ENCODE data around the gene KCNK3.
"Not testable (repeated sequence)": the region's sequence is repeated elsewhere in the genome, so short reads cannot be mapped to it uniquely, and the experiment has no call there.

KCNK3 gene

DNA sequence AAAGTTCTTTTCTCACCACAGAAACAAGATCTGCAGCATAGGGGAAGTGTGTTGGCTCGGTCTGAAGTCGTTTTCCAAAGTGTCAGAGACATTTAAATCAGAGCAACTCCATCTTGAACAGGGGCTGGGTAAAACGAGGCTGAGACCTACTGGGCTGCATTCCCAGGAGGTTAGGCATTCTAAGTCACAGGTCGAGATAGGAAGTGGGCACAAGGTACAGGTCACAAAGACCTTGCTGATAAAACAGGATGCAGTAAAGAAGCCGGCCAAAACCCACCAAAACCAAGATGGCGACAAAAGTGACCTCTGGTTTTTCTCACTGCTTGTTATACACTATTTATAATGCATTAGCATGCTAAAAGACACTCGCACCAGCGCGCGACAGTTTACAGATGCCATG is 68.5 kb downstream of the KCNK3 start:
- DNase-seq = not testable (repeated sequence)

DNA sequence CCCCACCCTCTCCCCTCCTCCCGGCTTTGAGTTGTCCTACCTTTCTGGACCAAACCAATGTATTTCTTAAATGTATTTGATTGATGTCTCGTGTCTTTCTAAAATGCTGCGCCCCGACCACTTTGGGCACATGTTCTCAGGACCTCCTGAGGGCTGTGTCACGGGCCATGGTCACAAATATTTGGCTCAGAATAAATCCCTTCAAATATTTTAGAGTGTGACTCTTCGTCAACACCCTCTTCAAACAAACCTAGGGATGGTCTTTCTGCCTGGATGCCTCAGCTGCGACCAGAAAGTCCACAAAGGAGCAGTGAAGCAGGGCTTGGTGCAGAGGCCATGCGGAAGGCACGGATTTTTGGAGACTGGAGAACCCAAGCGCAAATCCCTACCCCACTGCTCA is 70.5 kb downstream of the KCNK3 start:
- DNase-seq = no peak

DNA sequence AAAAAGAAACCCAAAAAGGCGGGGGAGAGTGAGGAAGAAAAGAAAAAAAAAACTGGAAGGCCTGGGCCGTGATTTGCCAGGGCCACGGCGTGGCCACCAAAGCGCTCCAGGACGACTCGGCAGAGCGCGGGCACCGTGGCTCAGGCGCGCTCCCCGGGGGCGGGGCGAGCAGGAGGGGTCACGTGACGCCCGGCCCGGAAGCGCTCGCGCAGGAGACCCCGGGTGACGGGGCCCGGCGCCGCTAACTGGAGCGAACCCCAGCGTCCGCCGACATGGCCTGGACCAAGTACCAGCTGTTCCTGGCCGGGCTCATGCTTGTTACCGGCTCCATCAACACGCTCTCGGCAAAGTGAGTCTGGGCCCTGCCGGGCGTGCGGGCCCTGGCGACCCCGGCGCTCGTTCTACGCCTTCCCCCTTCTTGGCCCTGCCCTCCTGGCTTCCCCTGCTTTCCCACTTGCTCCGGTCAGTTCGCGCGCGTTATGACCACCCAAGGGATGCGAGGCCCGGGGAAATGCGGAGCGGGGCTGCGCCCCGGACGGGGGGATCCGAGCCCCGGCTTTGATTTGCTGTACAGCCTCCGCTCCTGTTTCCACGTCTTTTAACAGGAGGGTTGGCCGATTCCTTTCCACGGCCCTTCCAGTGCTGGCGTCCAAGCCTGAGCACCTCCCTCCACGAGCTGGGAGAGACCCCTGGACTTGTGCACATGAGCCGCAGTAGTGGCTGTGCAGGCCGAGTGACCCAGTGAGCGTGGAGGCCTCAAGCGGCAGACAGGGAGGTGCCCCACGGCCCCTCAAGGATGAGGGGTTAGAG is 71.8 kb downstream of the KCNK3 start, which contains the start of gene SLC35F6:
Gene SLC35F6 (plus strand): TSS at position 207 of the 810 bp plus-strand sequence. CDS start 66 bp downstream, at position 273.
- DNase-seq = peak; percentile 86

GRCh38 chr2:26764906-26765305 is 72.4 kb downstream of the KCNK3 start:
- DNase-seq = no peak

DNA sequence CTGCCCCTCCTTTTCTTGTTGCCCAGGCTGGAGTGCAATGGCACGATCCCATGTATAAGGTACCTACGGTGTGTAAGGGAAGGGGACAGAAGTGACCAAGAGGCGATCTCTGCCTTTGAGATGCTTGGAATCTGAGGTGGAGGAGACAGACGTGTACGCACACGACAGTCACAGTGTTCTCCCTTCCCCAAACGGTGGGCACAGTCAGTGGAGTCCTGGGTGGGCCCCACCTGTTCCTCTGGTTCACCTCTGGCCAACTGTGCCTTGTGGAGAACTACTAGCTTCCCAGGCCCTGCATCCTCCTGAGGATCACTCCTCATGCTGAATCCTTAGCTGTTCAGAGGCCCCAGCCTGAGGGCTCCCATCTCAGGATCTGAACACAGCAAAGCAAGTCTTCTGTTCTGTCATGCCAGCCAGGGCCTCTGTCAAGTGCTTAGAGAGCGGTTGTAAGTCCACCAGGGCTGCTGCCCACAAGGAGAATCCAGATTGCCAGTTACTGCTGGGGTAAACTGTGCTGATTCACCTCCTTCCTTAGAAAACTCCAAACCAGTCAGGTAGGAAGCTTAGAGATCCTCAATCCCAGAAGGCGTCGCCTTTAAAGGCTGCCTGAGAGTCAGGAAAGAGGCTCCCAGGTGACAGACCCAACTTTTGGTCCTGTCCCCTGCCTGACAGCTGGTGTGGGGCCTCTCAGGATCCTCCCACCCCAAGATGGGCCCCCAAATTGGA is 73.1 kb downstream of the KCNK3 start:
- no peak for DNase-seq

DNA sequence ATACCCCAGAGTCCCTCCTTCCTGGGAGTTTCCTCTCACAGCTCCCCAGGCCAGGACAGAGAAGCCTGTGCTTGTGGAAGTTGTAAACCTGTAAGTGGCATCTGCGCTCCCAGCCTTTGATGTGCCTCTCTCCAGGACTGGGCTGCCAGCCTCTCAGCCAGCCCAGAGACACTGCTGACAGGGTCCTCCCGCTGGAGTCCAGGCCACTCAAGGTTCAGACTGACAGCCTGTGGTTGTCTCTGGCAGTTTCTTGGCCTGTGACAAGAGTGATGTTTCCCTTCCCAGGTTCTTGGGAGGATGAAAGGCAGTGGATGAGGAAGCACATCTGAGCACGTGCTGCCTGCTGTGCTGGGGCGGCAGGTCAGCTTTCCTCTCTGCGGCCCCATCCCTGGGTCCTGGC is 74.6 kb downstream of the KCNK3 start:
- no peak for DNase-seq

- no peak for DNase-seq
Observed at GRCh38 chr2:26767894-26768487, 75.5 kb downstream of the KCNK3 start.

GRCh38 chr2:26768759-26769088 is 76.2 kb downstream of the KCNK3 start:
- no peak for DNase-seq

- no peak for DNase-seq
Observed at GRCh38 chr2:26769089-26769761, 76.7 kb downstream of the KCNK3 start.

GRCh38 chr2:26770986-26771586 is 78.6 kb downstream of the KCNK3 start:
- DNase-seq = peak; percentile 62

- DNase-seq = peak; percentile 97
Observed at GRCh38 chr2:26772064-26773001, 79.8 kb downstream of the KCNK3 start.

- DNase-seq = no peak
Observed at GRCh38 chr2:26776195-26776800, 83.8 kb downstream of the KCNK3 start.

GRCh38 chr2:26778098-26778497 is 85.6 kb downstream of the KCNK3 start:
- no peak for DNase-seq

- DNase-seq = no peak
Observed at GRCh38 chr2:26778507-26778906, 86.0 kb downstream of the KCNK3 start.

- no peak for DNase-seq
Observed at GRCh38 chr2:26780203-26780760, 87.8 kb downstream of the KCNK3 start.
